Prostate gland (tissue), 2 donors: ENCODE results near the gene MUC6. TPM values are rescaled to one million over a fixed set of nuclear protein-coding genes. Genes with fewer than 3 reads are reported as not detected.

Experiments used
- DNase-seq: peaks from one replicate; pipeline ENCODE4 v3.0.0-alpha.2; 2019; ENCODE audit warnings: low spot score
- H3K27ac ChIP-seq, 2 donors: fragments of 200-600 bp; sonication (generic); 2 replicates each; pipeline ENCODE4 v1.5.1; 2017 to 2019
- H3K27me3 ChIP-seq: fragments of 200-600 bp; sonication (generic); replicated peaks from 2 replicates; pipeline ENCODE4 v1.5.1; 2019; ENCODE audit not compliant: insufficient read depth
- H3K36me3 ChIP-seq, 2 donors: fragments of 200-600 bp; sonication (generic); 1 replicate in 1 of 2; 2 replicates in 1 of 2; pipeline versions ENCODE4 v1.5.1 to v1.8.1; 2017 to 2019
- H3K4me1 ChIP-seq: fragments of 200-600 bp; sonication (generic); replicated peaks from 2 replicates; pipeline ENCODE4 v1.5.1; 2019
- H3K4me3 ChIP-seq, 2 donors: fragments of 200-600 bp; sonication (generic); 2 replicates each; pipeline ENCODE4 v1.5.1; 2017 to 2019
- H3K9me3 ChIP-seq: fragments of 200-600 bp; sonication (generic); 2 replicates; pipeline ENCODE4 v1.5.1; 2017
- CTCF ChIP-seq, 4 experiments: fragments of 200-600 bp in 2 of 4; fragments of 450-650 bp in 2 of 4; sonication (generic) in 2 of 4; IDR thresholded peaks; 1 replicate in 3 of 4; 2 replicates in 1 of 4; pipeline ENCODE4 v1.5.1; 2016 to 2019; ENCODE audit warnings: antibody characterized with exemption in 4 of 4, mild to moderate bottlenecking in 2 of 4, moderate library complexity in 2 of 4
- POLR2A ChIP-seq: fragments of 450-650 bp; IDR thresholded peaks from one replicate; pipeline ENCODE4 v1.6.1; 2016; ENCODE audit warnings: antibody characterized with exemption, mild to moderate bottlenecking
- POLR2AphosphoS5 ChIP-seq: sonication (generic); formaldehyde crosslinking; IDR thresholded peaks from one replicate; pipeline ENCODE4 v1.6.1; 2017; ENCODE audit warnings: antibody characterized with exemption
- WGBS: methylation state at CpG from one replicate; pipeline ENCODE4 v1.1.5; 2018; 5-methylcytosine and 5-hydroxymethylcytosine counted together
- intact Hi-C: fragments of 100-400 bp; cut with DNase I; formaldehyde crosslinking; loops from one replicate; pipeline ENCODE4 v1.14.2; 2022
- total RNA-seq, 2 donors: library from RNA; depleted of rRNA; stranded (reverse); fragments of >200 nt; gene quantifications; one replicate each; pipeline ENCODE4 v1.1.0, GENCODE V29; 2016

The MUC6 gene
- total RNA-seq, 2 donors from 2014 or later = 0.74 to 2.3 TPM

GRCh38 chr11:1000357-1001278 lies 35.9 kb downstream of the MUC6 start:
- Histone ChIP-seq H3K27ac (no peak overlapping the region), H3K4me3 (no peak overlapping the region), H3K4me1 (no peaks in the 10 kb centered on the region), H3K36me3 (no peaks in the 10 kb centered on the region), H3K27me3 (no peaks in the 10 kb centered on the region), H3K9me3 (no peaks in the 10 kb centered on the region)
- no peak for DNase-seq
- WGBS = 66% methylated on average over 38 of the region's 38 CpGs
- TF ChIP-seq POLR2A (no peak), CTCF (IDR thresholded peaks at IDR 0.05) (no peak), POLR2AphosphoS5 (no peak)
- intact Hi-C loops = no loop called here

- intact Hi-C loops = no loop called here
Measured at GRCh38 chr11:999009-999408, 37.5 kb downstream of the MUC6 start.

GRCh38 chr11:997907-998306 lies 38.6 kb downstream of the MUC6 start:
- Histone ChIP-seq H3K9me3 (no peaks in the 10 kb centered on the region), H3K27ac (no peak overlapping the region), H3K4me3 (no peak overlapping the region), H3K27me3 (no peaks in the 10 kb centered on the region), H3K36me3 (peaks cover 2 to 10% of the 10 kb centered on the region in 2 donors), H3K4me1 (no peaks in the 10 kb centered on the region)
- no peak for DNase-seq
- intact Hi-C loops = no loop called here
- no peak for TF ChIP-seq POLR2AphosphoS5
- TF ChIP-seq CTCF (IDR thresholded peaks at IDR 0.05) = no peak
- no peak for TF ChIP-seq POLR2A
- 94% methylated on average over 14 of the region's 14 CpGs for WGBS

More at GRCh38 chr11:999009-999408, 37.5 kb downstream of the MUC6 start:
- 95% methylated on average over 10 of the region's 10 CpGs for WGBS
- H3K4me3 ChIP-seq = no peak overlapping the region
- H3K4me1 ChIP-seq = no peaks in the 10 kb centered on the region
- no peak for TF ChIP-seq POLR2AphosphoS5
- TF ChIP-seq CTCF (IDR thresholded peaks at IDR 0.05) = no peak
- TF ChIP-seq POLR2A = no peak
- no peak overlapping the region for H3K27ac ChIP-seq
- H3K9me3 ChIP-seq = no peaks in the 10 kb centered on the region
- peaks cover 0 to 5% of the 10 kb centered on the region in 2 donors for H3K36me3 ChIP-seq
- DNase-seq = no peak
- no peaks in the 10 kb centered on the region for H3K27me3 ChIP-seq

- intact Hi-C loops = no loop called here
- DNase-seq = no peak
- WGBS = 89% methylated on average over 10 of the region's 10 CpGs
- Histone ChIP-seq H3K27me3 (no peaks in the 10 kb centered on the region), H3K36me3 (peaks cover 5 to 13% of the 10 kb centered on the region in 2 donors), H3K27ac (no peak overlapping the region), H3K9me3 (no peaks in the 10 kb centered on the region), H3K4me1 (no peaks in the 10 kb centered on the region), H3K4me3 (no peak overlapping the region)
- TF ChIP-seq POLR2A (no peak), POLR2AphosphoS5 (no peak), CTCF (IDR thresholded peaks at IDR 0.05) (no peak)
Measured at GRCh38 chr11:996681-997080, 39.8 kb downstream of the MUC6 start.
